DOHH2 (cell line): Measurements from ENCODE around the gene ADIG.

Experiments used
- H3F3A ChIP-seq: fragments of 200-600 bp; sonication (generic), shearing (Covaris generic); 2 replicates; pipeline ENCODE4 v1.6.0; 2016; ENCODE audit warnings: antibody characterized with exemption, mild to moderate bottlenecking; ENCODE audit not compliant: control insufficient read depth, insufficient read depth
- H3K27ac ChIP-seq: fragments of 200-600 bp; sonication (generic); 2 replicates; pipeline ENCODE4 v1.5.1; 2014; ENCODE audit warnings: low read depth, mild to moderate bottlenecking, low read length, moderate library complexity
- H3K27me3 ChIP-seq: fragments of 200-600 bp; sonication (generic); 2 replicates; pipeline ENCODE4 v1.6.1; 2014; ENCODE audit warnings: mild to moderate bottlenecking, low read length, mixed read lengths; ENCODE audit not compliant: control insufficient read depth
- H3K36me3 ChIP-seq: fragments of 200-600 bp; sonication (generic); 2 replicates; pipeline ENCODE4 v1.6.1; 2014; ENCODE audit warnings: mild to moderate bottlenecking, low read length, moderate library complexity, mixed read lengths; ENCODE audit not compliant: control insufficient read depth
- H3K4me1 ChIP-seq: fragments of 200-600 bp; sonication (generic); 2 replicates; pipeline ENCODE4 v1.6.1; 2014; ENCODE audit warnings: mild to moderate bottlenecking, low read length, mixed read lengths; ENCODE audit not compliant: control insufficient read depth
- H3K4me2 ChIP-seq: fragments of 200-600 bp; sonication (generic); 2 replicates; pipeline ENCODE4 v1.6.0; 2014; ENCODE audit warnings: mild to moderate bottlenecking, low read length, moderate library complexity
- H3K4me3 ChIP-seq: fragments of 200-600 bp; sonication (generic); 2 replicates; pipeline ENCODE4 v1.5.1; 2014; ENCODE audit warnings: mild to moderate bottlenecking, low read length, mixed read lengths
- H3K79me2 ChIP-seq: fragments of 200-600 bp; sonication (generic); 2 replicates; pipeline ENCODE4 v1.6.1; 2014; ENCODE audit warnings: mild to moderate bottlenecking, low read length, mixed read lengths; ENCODE audit not compliant: control insufficient read depth
- H3K9me2 ChIP-seq: fragments of 200-600 bp; sonication (generic); replicated peaks from 2 replicates; pipeline ENCODE4 v1.6.1; 2014; ENCODE audit warnings: mild to moderate bottlenecking, low read length, mixed read lengths; ENCODE audit not compliant: control insufficient read depth
- H3K9me3 ChIP-seq: fragments of 200-600 bp; sonication (generic); 2 replicates; pipeline ENCODE4 v1.6.1; 2014; ENCODE audit warnings: antibody characterized with exemption, low read length, mixed read lengths; ENCODE audit not compliant: control insufficient read depth, insufficient read depth
- H4K20me1 ChIP-seq: fragments of 200-600 bp; sonication (generic); 2 replicates; pipeline ENCODE4 v1.6.0; 2014; ENCODE audit warnings: low read depth, mild to moderate bottlenecking, antibody characterized with exemption, low read length, moderate library complexity; ENCODE audit not compliant: control insufficient read depth, insufficient read depth
- CTCF ChIP-seq: fragments of 200-600 bp; sonication (generic); IDR thresholded peaks from one replicate; pipeline ENCODE4 v1.5.1; 2014; ENCODE audit warnings: antibody characterized with exemption, mild to moderate bottlenecking, low read depth, low read length; ENCODE audit not compliant: poor library complexity, severe bottlenecking
- EZH2phosphoT487 ChIP-seq: fragments of 200-600 bp; sonication (generic); IDR thresholded peaks from 2 replicates; pipeline ENCODE4 v1.6.1; 2017; ENCODE audit warnings: borderline replicate concordance, mild to moderate bottlenecking, antibody characterized with exemption, low read length, moderate library complexity, mixed read lengths

ADIG gene

DNA sequence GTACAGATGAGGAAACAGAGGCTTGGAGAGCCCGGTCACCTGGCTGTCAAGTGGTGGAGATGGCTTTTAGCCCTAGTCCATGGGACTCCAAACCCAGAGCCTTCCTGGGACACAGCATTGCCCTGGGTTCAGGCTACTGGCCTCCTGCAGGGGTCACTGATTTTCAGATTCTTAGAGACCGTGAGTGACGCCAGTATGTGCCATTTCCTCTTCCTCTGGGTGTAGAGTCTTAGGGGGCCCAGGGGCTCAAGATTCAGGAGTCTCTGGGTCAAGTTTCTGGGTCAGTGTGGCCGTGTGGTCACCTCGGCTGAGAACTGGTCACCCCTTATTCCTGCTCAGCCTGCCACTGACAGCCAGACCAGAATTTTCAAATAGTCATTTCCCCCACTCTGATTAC is 21.2 kb downstream of the ADIG start:
- Histone ChIP-seq H3K9me3 (no peaks in the 10 kb centered on the region), H3F3A (no peaks in the 10 kb centered on the region), H3K79me2 (no peaks in the 10 kb centered on the region), H3K4me1 (peaks cover 6% of the 10 kb centered on the region), H3K4me2 (no peak overlapping the region), H4K20me1 (no peaks in the 10 kb centered on the region), H3K36me3 (no peaks in the 10 kb centered on the region), H3K9me2 (no peaks in the 10 kb centered on the region), H3K4me3 (no peak overlapping the region), H3K27me3 (peaks cover 65% of the 10 kb centered on the region), H3K27ac (no peak overlapping the region)
- TF ChIP-seq EZH2phosphoT487 = no peak
- no peak for TF ChIP-seq CTCF

- H3K4me1 ChIP-seq = peaks cover 13% of the 10 kb centered on the region
- no peaks in the 10 kb centered on the region for H3K9me2 ChIP-seq
- H3K27ac ChIP-seq = no peak overlapping the region
- TF ChIP-seq EZH2phosphoT487 (no peak), CTCF (no peak)
- no peaks in the 10 kb centered on the region for H4K20me1 ChIP-seq
- H3K79me2 ChIP-seq = no peaks in the 10 kb centered on the region
- H3K4me3 ChIP-seq = no peak overlapping the region
- H3K36me3 ChIP-seq = no peaks in the 10 kb centered on the region
- peaks cover 66% of the 10 kb centered on the region for H3K27me3 ChIP-seq
- H3K4me2 ChIP-seq = no peak overlapping the region
- no peaks in the 10 kb centered on the region for H3F3A ChIP-seq
- no peaks in the 10 kb centered on the region for H3K9me3 ChIP-seq
Observed at GRCh38 chr20:38603286-38603685, 22.3 kb downstream of the ADIG start.

- Histone ChIP-seq H3K36me3 (no peaks in the 10 kb centered on the region), H3K9me2 (no peaks in the 10 kb centered on the region), H3F3A (no peaks in the 10 kb centered on the region), H4K20me1 (no peaks in the 10 kb centered on the region), H3K9me3 (no peaks in the 10 kb centered on the region), H3K4me1 (peaks cover 17% of the 10 kb centered on the region), H3K4me3 (no peak overlapping the region), H3K4me2 (no peak overlapping the region), H3K27ac (no peak overlapping the region), H3K27me3 (peaks cover 56% of the 10 kb centered on the region), H3K79me2 (no peaks in the 10 kb centered on the region)
- TF ChIP-seq CTCF (no peak), EZH2phosphoT487 (no peak)
Observed at GRCh38 chr20:38604873-38605303, 23.9 kb downstream of the ADIG start.

- no peaks in the 10 kb centered on the region for H3K9me3 ChIP-seq
Observed at GRCh38 chr20:38607351-38607750, 26.4 kb downstream of the ADIG start.

More at GRCh38 chr20:38607351-38607750, 26.4 kb downstream of the ADIG start:
- no peak overlapping the region for H3K4me2 ChIP-seq
- H4K20me1 ChIP-seq = no peaks in the 10 kb centered on the region
- no peaks in the 10 kb centered on the region for H3F3A ChIP-seq
- H3K79me2 ChIP-seq = no peaks in the 10 kb centered on the region
- H3K27ac ChIP-seq = no peak overlapping the region
- H3K36me3 ChIP-seq = no peaks in the 10 kb centered on the region
- peaks cover 32% of the 10 kb centered on the region for H3K27me3 ChIP-seq
- no peaks in the 10 kb centered on the region for H3K9me2 ChIP-seq
- H3K4me3 ChIP-seq = no peak overlapping the region
- peaks cover 11% of the 10 kb centered on the region for H3K4me1 ChIP-seq
- TF ChIP-seq CTCF (no peak), EZH2phosphoT487 (no peak)
